Activated CD4-positive, alpha-beta T cell treated with anti-CD3 and anti-CD28 coated beads for 1 hour (primary cell): Measurements from ENCODE around the gene SALL3.
"Not testable (repeated sequence)": the region's sequence is repeated elsewhere in the genome, so short reads cannot be mapped to it uniquely, and the experiment has no call there.

ENCODE experiments used
- DNase-seq: peaks from one replicate; pipeline ENCODE4 v3.0.0-alpha.2; 2020

Gene SALL3

DNA sequence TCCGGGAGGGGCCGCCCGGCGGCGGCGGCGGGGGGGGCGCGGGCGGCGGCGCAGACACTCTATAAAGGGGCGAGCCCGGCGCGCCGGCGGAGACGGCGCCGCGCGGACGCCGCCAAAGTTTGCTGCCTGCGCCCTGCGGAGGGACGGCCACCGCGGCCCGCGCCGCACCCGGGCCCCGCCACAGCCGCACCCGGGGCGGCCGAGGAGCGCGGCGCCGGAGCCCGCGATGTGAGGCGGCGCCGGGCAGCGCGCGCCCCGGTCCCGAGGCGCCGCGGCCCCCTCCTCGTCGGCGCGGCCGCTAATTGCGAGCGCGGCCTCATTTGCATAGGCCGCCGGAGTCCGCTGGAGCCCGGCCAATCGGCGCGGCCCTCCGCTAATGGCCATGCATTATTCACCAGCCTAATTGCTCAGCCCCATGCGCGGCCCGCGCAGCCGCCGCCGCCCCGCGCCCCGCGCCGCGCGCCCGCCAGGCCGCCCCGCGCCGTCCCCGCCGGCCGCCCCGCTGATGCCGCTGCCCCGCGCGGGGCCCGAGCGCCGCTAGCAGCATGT is at the start of gene SALL3:
SALL3 (plus strand) TSS at position 89 of the 549 bp plus-strand sequence; CDS start at position 546, 457 bp downstream.
- DNase-seq, result no peak

- DNase-seq, result no peak
Observed at GRCh38 chr18:78932281-78932680, 47.3 kb upstream of the SALL3 start.

DNA sequence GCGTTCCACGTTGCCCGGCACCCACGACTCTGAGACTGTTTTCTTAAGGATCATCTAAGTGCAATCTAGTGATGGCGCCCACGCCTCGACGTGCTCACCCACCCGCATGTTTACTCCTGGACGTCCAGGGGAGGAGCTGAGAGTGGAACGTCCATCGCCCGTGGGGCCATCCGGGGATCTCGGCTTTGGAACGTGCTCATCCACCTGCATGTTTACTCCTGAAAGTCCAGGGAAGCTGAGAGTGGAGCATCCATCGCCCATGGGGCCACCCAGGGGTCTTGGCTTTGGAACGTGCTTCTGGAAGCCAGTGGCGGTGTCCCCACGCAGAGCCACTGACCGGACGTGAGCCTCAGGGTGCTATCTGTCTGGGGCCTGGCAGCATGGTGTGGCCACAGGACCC is 45.6 kb upstream of the SALL3 start:
- DNase-seq, result no peak

GRCh38 chr18:78934551-78935225 is 44.9 kb upstream of the SALL3 start:
- no peak for DNase-seq

DNA sequence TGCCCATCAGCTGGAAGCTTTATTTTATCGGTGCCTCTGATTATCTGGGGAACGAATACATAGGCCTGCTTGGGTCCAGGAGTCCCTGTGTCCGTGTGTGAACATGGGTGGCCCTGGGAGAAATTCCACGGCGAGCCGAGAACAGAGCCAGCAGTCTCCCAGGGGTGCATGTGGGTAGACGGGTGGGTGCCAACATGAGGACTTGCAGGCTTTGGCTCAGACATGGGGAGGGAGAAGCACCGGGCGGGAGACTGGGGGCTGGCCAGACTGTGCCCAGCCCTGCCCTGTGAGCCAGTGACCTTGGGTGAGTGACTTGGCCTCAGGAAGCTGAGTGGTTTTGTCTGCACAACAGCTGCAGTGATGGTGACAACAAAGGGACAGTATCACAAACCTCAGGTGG is 44.2 kb upstream of the SALL3 start:
- no peak for DNase-seq

DNA sequence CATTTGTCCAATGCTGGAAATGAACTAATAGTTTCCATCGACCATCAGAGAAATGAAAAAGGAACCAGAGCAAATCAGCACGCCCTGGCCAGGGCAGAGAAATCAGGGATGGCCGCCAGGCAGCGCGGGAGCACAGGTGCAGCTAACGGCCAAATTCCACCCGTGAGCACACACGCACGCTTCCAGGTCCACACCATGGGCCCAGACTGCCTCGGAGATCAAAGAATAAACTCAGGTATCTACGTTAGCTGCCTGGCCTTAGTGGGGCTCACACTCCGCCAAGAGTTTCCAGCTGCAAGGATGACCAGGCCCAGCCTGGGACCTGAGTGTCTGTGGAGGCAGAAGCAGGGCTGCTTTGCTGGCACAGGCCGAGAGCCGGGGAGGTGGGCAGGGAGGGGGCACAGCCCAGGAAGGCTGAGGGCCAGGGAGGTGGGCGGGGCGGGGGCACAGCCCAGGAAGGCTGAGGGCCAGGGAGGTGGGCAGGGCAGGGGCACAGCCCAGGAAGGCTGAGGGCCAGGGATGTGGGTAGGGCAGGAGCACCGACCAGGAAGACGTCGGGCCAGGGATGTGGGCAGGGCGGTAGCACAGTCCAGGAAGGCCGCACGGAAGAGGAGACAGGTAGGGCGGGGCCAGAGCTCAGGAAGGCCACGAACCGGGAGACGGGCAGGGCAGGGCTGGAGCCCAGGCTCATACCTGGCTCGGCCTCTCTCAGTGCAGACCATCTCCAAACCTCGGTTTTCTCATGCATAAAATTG is 43.2 kb upstream of the SALL3 start:
- DNase-seq, result no peak

- DNase-seq, result no peak
Observed at GRCh38 chr18:78937166-78937565, 42.5 kb upstream of the SALL3 start.

- DNase-seq, result no peak
Observed at GRCh38 chr18:78939105-78939504, 40.5 kb upstream of the SALL3 start.

DNA sequence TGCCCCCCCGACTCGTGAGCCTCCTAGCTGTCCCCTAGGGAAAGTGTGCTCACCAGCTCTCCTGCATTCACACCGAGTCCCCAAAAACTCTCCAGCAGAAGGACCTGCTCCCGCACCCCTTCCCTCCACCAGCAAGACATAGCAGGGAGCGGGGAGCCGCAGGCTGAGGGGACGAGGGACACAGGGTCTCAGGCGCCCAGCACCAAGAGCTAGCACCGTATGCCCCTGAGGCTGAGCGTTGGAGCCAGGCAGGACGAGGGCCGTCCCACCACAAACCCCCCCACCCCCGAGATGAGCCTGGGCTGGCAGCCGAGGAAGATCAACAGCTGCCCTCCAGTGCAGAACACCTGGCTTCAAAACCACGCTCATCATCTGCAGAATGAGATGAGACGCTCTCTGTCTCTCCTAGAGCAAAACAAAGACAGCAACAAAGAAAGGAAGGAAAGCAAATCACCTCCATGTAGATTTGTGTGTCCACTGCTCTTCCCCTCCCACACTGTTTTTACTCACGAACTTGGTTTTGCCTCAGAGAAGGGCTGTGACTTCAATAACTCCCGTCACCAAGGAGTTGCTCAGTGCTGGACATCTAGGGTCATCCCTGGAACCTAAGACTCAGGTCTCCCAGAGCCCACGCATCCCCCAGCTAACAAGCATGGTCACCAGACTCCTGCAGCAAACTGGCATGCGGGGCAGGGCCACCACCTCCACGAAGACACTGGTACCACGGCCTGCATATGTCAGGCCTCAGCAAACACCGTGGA is 39.7 kb upstream of the SALL3 start:
- DNase-seq, result no peak

DNA sequence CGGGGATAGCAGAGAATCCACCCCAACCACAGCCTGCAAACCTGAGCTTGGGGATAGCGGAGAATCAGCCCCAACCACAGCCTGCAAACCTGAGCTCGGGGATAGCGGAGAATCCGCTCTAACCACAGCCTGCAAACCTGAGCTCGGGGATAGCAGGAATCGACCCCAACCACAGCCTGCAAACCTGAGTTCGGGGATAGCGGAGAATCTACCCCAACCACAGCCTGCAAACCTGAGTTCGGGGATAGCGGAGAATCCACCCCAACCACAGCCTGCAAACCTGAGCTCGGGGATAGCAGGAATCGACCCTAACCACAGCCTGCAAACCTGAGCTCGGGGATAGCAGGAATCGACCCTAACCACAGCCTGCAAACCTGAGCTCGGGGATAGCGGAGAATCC is 37.4 kb upstream of the SALL3 start:
- DNase-seq, result not testable (repeated sequence)

DNA sequence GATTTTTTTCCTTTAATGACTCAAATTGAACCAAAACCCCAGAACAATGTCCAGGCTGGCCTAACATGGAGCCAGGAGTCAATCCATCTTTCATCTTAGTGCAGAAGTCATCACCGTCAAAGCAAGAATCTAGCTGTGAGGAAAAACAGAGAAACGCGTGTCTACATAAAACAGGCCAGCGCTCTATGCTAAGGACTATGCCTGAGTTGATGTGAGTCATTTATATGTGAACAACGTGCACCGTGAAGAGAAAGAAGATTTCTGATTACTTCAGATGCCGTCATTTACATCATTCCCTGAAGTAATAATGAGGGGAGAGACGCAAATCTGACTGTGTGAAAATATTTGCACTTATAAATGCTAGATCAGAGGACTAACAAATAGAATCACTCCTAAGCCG is 34.0 kb upstream of the SALL3 start:
- DNase-seq, result no peak

DNA sequence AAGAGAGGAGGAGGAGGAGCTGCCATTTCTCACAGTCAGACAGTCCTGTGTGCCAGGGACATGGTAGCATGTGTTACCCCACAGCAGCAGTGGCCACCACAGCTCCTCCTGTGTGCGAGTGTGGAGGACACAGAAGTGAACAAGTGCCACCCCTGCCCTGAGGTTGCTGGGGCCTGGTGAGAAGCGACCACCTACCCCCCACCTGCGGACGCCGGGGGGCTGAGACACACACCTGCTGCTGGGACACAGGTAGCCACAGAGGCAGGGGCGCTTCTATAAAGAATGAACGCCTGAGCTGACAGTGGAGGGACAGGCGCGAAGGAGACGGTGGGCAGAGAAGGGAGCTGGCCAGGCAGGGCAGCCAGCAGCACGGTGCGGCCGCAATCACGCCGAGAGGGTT is 32.3 kb upstream of the SALL3 start:
- no peak for DNase-seq

DNA sequence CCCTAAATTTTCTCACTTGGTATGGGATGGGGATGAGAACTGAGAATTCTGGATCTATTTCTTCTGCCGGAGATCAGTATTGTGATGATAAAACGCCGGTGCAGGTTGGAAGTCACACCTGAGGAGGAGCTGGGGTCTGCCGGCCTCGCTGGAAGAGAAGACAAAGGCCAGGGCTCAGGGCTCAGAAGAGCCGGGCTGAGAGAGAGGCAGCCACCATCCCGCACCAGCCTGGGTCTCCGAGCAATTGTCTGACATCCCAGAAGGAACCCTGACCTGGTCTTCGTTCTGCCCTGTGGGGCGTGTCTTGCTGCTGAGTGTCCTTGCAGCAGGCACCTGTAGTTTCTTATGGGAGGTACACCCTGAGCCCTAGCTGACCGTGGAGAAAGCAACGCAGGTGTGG is 31.4 kb upstream of the SALL3 start:
- DNase-seq, result no peak

- no peak for DNase-seq
Observed at GRCh38 chr18:78948707-78949106, 30.9 kb upstream of the SALL3 start.

GRCh38 chr18:78949216-78949615 is 30.4 kb upstream of the SALL3 start:
- DNase-seq, result no peak

DNA sequence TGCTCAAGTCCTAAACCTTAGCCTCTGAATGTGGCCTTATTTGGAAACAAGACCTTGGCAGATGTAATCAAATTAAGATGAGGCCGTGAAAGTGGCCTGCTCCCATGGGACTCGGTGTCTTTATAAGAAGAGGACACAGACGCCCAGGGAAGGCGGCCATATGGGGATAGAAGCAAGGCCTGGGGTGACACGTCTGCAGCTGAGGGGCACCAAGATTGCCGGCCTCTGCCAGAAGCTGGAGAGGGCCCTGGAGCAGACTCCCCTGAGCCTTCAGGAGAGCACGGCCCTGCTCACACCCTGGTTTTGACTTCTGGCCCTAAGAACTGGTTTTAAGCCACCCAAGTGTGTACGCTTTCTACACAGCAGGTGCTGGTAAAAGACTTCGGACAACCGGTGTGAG is 29.2 kb upstream of the SALL3 start:
- DNase-seq, result no peak

- DNase-seq, result no peak
Observed at GRCh38 chr18:78953566-78953965, 26.1 kb upstream of the SALL3 start.

DNA sequence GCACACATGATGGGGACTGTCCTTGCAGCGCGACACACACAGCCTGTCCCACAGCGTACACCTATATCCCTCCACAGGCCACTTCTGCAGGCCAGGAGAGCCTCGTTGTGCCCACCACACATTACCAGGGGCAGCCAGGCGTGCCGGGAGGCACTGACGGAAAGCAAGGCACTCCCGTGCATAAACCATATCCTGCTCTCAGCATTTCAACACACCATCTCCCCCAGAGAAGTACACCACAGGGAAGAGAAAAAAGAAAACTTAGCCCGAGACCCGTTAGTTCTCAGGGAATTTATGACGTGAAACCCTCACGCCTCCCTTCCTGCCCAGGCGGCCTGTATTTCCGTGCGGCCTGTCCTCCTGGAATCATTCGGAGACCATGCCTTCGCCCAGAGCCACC is 24.6 kb upstream of the SALL3 start:
- DNase-seq, result no peak

DNA sequence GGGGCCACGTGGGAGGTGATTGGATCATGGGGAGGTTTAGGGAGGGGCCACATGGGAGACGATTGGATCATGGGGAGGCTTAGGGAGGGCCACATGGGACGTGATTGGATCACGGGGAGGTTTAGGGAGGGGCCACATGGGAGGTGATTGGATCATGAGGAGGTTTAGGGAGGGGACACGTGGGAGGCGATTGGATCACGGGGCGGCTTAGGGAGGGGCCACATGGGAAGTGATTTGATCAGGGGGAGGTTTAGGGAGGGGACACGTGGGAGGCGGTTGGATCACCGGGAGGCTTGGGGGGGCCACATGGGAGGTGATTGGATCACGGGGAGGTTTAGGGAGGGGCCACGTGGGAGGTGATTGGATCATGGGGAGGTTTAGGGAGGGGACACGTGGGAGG is 22.5 kb upstream of the SALL3 start:
- DNase-seq, result no peak

GRCh38 chr18:78960709-78961108 is 18.9 kb upstream of the SALL3 start:
- DNase-seq, result no peak

DNA sequence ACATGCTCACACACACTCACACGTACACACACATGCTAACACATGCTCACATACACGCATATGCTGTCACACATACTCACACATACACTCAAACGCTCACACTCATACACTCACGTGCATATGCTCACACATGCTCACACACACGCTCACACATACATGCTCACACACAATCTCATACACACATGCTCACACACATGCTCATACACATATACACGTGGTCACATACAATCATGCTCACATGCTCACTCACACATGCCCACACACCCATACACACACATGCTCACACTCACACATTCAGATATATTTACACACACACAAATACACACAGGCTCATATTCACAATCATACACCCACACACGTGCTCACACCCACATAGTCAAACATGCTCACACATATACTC is 17.5 kb upstream of the SALL3 start:
- no peak for DNase-seq

- DNase-seq, result not testable (repeated sequence)
Observed at GRCh38 chr18:78964727-78965126, 14.9 kb upstream of the SALL3 start.

GRCh38 chr18:78965260-78965659 is 14.4 kb upstream of the SALL3 start:
- DNase-seq, result no peak
